Caco-2 (cell line): ENCODE results near the gene NKTR. TPM values are rescaled to one million over a fixed set of nuclear protein-coding genes. Genes with fewer than 3 reads are reported as not detected.

Experiments
- BruUV-seq: library from RNA; stranded (reverse); fragments of 400-500 nt; replicated peaks from 2 replicates; lab custom pipeline; 2021; lab: Mats Ljungman, UMichigan
- CTCF ChIA-PET: fragments of 300-600 bp; sonication (Branson Sonifier 250); formaldehyde crosslinking; loops from one replicate; lab custom pipeline; 2022; ENCODE audit warnings: antibody characterized with exemption; lab: Charles Lee
- POLR2A ChIA-PET: fragments of 300-600 bp; sonication (Branson Sonifier 250); formaldehyde crosslinking; loops from one replicate; lab custom pipeline; 2022; ENCODE audit warnings: antibody characterized with exemption; lab: Charles Lee
- DNase-seq, 2 experiments: peaks; one replicate each; pipeline versions ENCODE4 v3.0.0 to v3.0.0-alpha.2; 2020 to 2022
- H3K27me3 ChIP-seq: replicated peaks from 2 replicates; pipeline ENCODE4 v1.6.0; 2011; ENCODE audit warnings: low read length; ENCODE audit not compliant: control insufficient read depth, insufficient read depth
- H3K36me3 ChIP-seq: 2 replicates; pipeline ENCODE4 v1.5.1; 2011; ENCODE audit warnings: low read length; ENCODE audit not compliant: control insufficient read depth, insufficient read depth
- H3K4me1 ChIP-seq: fragments of 250-450 bp; sonication (Bioruptor Pico); 2 replicates; pipeline ENCODE4 v1.5.1; 2020; ENCODE audit warnings: mild to moderate bottlenecking
- H3K4me3 ChIP-seq: 2 replicates; pipeline ENCODE4 v1.5.1; 2011; ENCODE audit warnings: low read depth, mild to moderate bottlenecking, control low read depth, low read length
- H3K9me3 ChIP-seq: fragments of 250-450 bp; sonication (Bioruptor Pico); 2 replicates; pipeline ENCODE4 v1.5.1; 2020; ENCODE audit warnings: mild to moderate bottlenecking, moderate library complexity
- H3K27ac Mint-ChIP-seq: one replicate; pipeline ENCODE4 v1.8.0; 2022; ENCODE audit warnings: mixed read lengths; ENCODE audit not compliant: unreplicated experiment
- H3K27me3 Mint-ChIP-seq: one replicate; pipeline ENCODE4 v1.8.0; 2022; ENCODE audit warnings: mixed read lengths; ENCODE audit not compliant: insufficient read depth, unreplicated experiment
- H3K36me3 Mint-ChIP-seq: one replicate; pipeline ENCODE4 v1.8.0; 2022; ENCODE audit warnings: mild to moderate bottlenecking, mixed read lengths; ENCODE audit not compliant: insufficient read depth, unreplicated experiment
- H3K4me1 Mint-ChIP-seq: one replicate; pipeline ENCODE4 v1.8.0; 2022; ENCODE audit warnings: low read depth, mixed read lengths; ENCODE audit not compliant: unreplicated experiment
- H3K4me3 Mint-ChIP-seq: one replicate; pipeline ENCODE4 v1.8.0; 2022; ENCODE audit warnings: mild to moderate bottlenecking, moderate library complexity, mixed read lengths; ENCODE audit not compliant: unreplicated experiment
- H3K9me3 Mint-ChIP-seq: one replicate; pipeline ENCODE4 v1.8.0; 2022; ENCODE audit warnings: mixed read lengths; ENCODE audit not compliant: unreplicated experiment
- intact Hi-C: fragments of 100-400 bp; cut with micrococcal nuclease; formaldehyde crosslinking; loops from one replicate; pipeline ENCODE4 v1.10.0; 2022; ENCODE audit not compliant: unreplicated experiment
- total RNA-seq: library from RNA; stranded (reverse); gene quantifications from 2 replicates; pipeline ENCODE4 v1.2.3, GENCODE V29; 2022
- TF ChIP-seq, protein P1 (sequence below), 2 experiments: fragments of 200-600 bp in 1 of 2; IDR thresholded peaks; 1 replicate in 1 of 2; 2 replicates in 1 of 2; pipeline versions ENCODE4 v1.5.1 to v1.8.0; 2011 to 2022; ENCODE audit warnings: antibody characterized with exemption in 1 of 2, control low read depth in 1 of 2, inconsistent platforms in 1 of 2, low read depth in 1 of 2, low read length in 1 of 2, mild to moderate bottlenecking in 1 of 2, moderate library complexity in 1 of 2; ENCODE audit not compliant: insufficient read depth in 1 of 2, severe bottlenecking in 1 of 2, unreplicated experiment in 1 of 2

The NKTR gene
- total RNA-seq, 1 experiment from 2014 or later = 66.6 TPM

GRCh38 chr3:42691816-42692666 is 91.6 kb downstream of the NKTR start:
- H3K27me3 ChIP-seq = no peaks in the 10 kb centered on the region; the same call in 1 of the 2 replicates
- DNase-seq = no peak
- H3K9me3 ChIP-seq = no peaks in the 10 kb centered on the region
- ChIA-PET POLR2A (no interaction called here), CTCF (no interaction called here)
- no peak overlapping the region for H3K4me3 ChIP-seq
- H3K27me3 Mint-ChIP-seq = peaks cover 7% of the 10 kb centered on the region
- TF ChIP-seq, protein P1, sequence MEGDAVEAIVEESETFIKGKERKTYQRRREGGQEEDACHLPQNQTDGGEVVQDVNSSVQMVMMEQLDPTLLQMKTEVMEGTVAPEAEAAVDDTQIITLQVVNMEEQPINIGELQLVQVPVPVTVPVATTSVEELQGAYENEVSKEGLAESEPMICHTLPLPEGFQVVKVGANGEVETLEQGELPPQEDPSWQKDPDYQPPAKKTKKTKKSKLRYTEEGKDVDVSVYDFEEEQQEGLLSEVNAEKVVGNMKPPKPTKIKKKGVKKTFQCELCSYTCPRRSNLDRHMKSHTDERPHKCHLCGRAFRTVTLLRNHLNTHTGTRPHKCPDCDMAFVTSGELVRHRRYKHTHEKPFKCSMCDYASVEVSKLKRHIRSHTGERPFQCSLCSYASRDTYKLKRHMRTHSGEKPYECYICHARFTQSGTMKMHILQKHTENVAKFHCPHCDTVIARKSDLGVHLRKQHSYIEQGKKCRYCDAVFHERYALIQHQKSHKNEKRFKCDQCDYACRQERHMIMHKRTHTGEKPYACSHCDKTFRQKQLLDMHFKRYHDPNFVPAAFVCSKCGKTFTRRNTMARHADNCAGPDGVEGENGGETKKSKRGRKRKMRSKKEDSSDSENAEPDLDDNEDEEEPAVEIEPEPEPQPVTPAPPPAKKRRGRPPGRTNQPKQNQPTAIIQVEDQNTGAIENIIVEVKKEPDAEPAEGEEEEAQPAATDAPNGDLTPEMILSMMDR (IDR thresholded peaks at IDR 0.05; ENCODE audit: insufficient read depth in 1 of 2, low read depth in 1 of 2, low read length in 1 of 2, severe bottlenecking in 1 of 2, unreplicated experiment in 1 of 2) = no peak
- BruUV-seq = no TSS peak
- H3K27ac Mint-ChIP-seq = no peak overlapping the region
- no peak overlapping the region for H3K4me3 Mint-ChIP-seq
- H3K4me1 Mint-ChIP-seq = no peaks in the 10 kb centered on the region
- intact Hi-C loops = no loop called here
- no peaks in the 10 kb centered on the region for H3K36me3 ChIP-seq
- no peaks in the 10 kb centered on the region for H3K4me1 ChIP-seq
- no peaks in the 10 kb centered on the region for H3K9me3 Mint-ChIP-seq
- no peaks in the 10 kb centered on the region for H3K36me3 Mint-ChIP-seq

- H3K27ac Mint-ChIP-seq = no peak overlapping the region
- intact Hi-C loops = no loop called here
- H3K9me3 Mint-ChIP-seq = no peaks in the 10 kb centered on the region
- no peaks in the 10 kb centered on the region for H3K4me1 Mint-ChIP-seq
- peaks cover 7% of the 10 kb centered on the region for H3K27me3 Mint-ChIP-seq
- POLR2A ChIA-PET = no interaction called here
- Histone ChIP-seq H3K9me3 (no peaks in the 10 kb centered on the region), H3K4me1 (no peaks in the 10 kb centered on the region), H3K27me3 (no peaks in the 10 kb centered on the region; the same call in 1 of the 2 replicates), H3K36me3 (no peaks in the 10 kb centered on the region), H3K4me3 (no peak overlapping the region)
- H3K36me3 Mint-ChIP-seq = no peaks in the 10 kb centered on the region
- TF ChIP-seq, protein P1 (IDR thresholded peaks at IDR 0.05; ENCODE audit: insufficient read depth in 1 of 2, low read depth in 1 of 2, low read length in 1 of 2, severe bottlenecking in 1 of 2, unreplicated experiment in 1 of 2) = no peak
- no TSS peak for BruUV-seq
- no peak for DNase-seq
- CTCF ChIA-PET = no interaction called here
- H3K4me3 Mint-ChIP-seq = no peak overlapping the region
Observed at GRCh38 chr3:42692667-42693529, 92.4 kb downstream of the NKTR start.

DNA sequence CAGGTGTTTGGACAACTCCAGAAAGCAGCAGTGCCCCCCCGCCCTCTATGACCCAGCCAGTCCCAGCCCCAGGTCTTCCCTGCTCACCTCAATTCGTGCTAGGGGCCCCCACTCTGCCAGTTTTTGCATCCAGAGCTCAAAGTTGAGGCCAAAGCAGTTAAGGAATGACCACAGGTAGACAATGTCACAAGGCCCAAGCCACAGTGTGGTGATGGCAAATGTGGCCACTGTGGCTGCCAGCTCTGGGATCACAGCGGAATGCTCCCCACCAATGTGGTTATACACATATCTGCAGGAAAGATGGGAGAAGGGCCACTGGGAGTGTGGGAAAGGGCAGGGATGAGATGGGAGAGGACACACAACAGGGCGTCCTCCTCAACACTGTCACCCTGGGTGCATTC is 93.0 kb downstream of the NKTR start:
- CTCF ChIA-PET = no interaction called here
- BruUV-seq = no TSS peak

More for the DNA sequence above, 93.0 kb downstream of the NKTR start:
- Histone ChIP-seq H3K9me3 (no peaks in the 10 kb centered on the region), H3K27me3 (no peaks in the 10 kb centered on the region; the same call in 1 of the 2 replicates), H3K4me1 (no peaks in the 10 kb centered on the region), H3K36me3 (no peaks in the 10 kb centered on the region), H3K4me3 (no peak overlapping the region)
- peaks cover 7% of the 10 kb centered on the region for H3K27me3 Mint-ChIP-seq
- H3K27ac Mint-ChIP-seq = no peak overlapping the region
- TF ChIP-seq, protein P1 (IDR thresholded peaks at IDR 0.05; ENCODE audit: insufficient read depth in 1 of 2, low read depth in 1 of 2, low read length in 1 of 2, severe bottlenecking in 1 of 2, unreplicated experiment in 1 of 2) = no peak
- no peaks in the 10 kb centered on the region for H3K9me3 Mint-ChIP-seq
- no peaks in the 10 kb centered on the region for H3K36me3 Mint-ChIP-seq
- DNase-seq = no peak
- no peaks in the 10 kb centered on the region for H3K4me1 Mint-ChIP-seq
- H3K4me3 Mint-ChIP-seq = no peak overlapping the region
- intact Hi-C loops = no loop called here
- POLR2A ChIA-PET = no interaction called here
